ENCODE data around the gene LARP4B.

LARP4B gene

DNA sequence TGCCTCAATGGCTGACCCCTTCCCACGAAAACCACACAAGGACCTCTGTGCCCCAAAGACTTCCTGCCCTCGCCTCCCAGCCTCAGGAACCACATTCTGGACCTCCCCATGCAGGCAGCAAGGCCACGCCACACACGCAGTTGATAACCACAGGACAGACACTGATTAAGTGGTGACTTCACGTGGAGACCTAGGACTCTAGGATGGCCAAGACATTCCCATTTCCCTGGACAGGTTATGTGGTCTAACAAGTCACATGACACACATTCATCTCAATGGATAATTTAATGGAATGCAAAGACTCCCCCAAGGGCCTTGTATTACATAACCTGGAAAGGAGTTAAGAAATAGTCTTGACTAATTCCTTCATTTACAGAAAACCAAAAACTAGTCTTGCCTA, 110.2 kb downstream of the LARP4B start:
- no peak for DNase-seq

DNA sequence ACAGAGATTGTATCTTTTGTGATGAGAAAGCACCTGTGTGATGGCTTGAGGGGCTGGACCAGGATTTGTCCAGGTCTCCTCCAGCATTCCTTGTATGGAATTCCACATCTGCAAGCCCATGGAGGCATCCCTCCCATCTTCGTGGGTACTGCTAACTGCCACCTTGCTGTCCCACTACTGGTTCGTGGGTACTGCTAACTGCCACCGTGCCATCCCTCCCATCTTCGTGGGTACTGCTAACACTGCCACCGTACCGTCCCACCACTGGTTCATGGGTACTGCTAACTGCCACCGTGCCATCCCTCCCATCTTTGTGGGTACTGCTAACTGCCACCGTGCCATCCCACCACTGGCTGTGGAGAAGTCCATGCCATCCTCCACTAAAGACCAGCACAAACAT, 111.7 kb downstream of the LARP4B start:
- DNase-seq = no peak

DNA sequence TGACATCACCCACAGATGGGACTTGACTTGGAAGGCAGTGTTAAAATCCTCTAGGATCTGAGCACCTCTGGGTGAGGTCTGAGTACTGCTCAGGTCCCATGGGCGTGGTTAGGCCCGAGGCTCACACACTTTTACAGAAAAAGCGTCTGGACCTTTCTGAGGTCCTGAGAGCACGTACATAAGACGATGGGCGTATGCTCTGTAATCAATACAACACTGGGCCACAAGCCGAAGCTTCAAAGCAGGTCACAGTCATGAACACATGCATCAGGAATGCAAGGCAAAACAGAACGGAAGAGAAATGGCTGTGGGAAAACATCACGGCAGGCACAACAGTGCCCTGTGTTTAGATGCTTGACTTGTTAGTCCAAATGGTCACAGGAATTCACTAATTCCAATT, 112.2 kb downstream of the LARP4B start:
- no peak for DNase-seq

DNA sequence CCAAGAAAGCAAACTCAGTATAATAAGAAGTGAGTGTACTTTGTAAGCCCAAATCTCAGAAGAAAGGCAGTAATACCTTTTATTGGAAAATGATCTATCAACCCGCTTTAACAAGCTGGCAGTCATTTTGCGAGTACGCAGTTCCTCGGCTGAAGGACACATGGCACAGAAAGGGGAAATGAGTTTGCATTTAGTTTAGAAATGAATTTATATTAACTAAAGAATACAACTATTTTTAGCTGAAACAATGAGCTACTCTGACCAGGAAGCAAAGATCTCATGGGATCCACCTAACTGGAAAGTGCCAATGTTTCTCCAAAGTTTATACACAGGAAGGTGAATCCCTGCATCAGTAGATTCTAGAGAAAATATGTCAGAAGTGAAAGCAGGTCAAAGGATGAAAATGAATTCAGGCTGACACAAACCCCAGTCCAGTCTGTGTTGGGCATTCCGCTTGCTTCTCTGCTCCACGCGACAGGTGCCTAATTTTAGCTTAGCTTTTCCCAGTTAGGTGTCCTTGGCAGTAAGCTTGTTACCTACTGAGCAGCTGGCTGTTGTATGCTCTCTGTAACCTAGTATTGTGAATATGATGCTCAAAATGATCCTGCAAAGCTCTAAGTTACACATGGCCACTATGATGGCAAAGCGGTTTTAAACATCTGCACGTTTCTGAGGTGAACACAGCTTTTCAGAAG, 112.8 kb downstream of the LARP4B start:
- no peak for DNase-seq

DNA sequence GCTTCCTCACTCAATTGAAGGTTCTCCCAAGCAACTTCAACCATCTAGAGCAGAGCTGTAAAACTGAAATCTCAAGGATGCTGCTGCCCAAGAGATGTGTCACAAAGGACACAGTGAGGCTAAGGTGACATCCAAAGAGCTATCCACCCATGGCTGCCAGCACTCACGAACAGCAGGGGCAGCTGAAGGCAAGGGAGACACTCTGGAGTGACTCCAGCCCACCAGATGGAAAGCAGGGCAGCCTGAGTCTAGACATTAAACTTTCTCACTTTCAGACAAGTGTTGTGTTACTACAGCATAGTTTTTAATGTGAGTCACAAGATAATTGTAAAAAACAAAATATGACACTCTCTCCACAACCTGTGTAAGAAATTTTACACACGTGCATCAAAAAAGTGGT, 113.5 kb downstream of the LARP4B start:
- DNase-seq = no peak

DNA sequence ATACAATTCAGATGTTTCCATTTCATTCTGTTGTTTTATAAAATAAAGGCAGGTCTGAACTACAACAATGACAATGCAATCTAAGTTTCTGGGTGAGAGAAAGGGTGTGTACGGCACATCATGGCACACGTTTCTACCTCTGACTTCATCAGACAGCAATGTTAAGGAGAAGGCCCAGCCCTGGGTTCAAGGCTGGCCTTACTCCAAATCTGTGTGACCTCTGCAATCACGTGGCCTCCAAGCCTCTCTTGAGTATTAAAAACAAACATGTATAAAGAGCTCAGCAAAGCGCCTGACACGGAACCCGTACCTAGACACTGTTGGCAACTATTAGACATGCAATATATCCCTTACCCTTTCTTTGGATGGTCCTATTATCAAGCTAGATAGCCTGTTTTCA, 114.1 kb downstream of the LARP4B start:
- no peak for DNase-seq

DNA sequence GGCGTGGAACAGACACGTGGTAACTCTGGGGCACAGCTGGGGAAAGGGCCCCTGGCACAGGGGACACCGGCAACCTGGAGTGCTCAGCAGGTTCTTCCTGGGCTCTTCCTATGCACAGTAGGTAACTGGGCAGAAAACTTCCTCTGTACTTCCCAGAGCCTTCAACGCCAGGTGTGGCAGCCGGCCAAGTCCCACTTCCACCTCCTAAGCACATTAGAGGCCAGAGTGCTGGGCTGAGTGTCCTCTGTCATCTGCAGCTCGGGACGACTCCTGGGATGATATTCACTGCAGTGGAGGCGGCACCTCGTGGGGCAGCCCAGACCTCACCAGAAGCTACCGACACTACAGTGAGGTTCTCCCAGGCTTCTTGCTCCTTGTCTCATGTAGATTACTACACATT, 114.5 kb downstream of the LARP4B start:
- DNase-seq = no peak

DNA sequence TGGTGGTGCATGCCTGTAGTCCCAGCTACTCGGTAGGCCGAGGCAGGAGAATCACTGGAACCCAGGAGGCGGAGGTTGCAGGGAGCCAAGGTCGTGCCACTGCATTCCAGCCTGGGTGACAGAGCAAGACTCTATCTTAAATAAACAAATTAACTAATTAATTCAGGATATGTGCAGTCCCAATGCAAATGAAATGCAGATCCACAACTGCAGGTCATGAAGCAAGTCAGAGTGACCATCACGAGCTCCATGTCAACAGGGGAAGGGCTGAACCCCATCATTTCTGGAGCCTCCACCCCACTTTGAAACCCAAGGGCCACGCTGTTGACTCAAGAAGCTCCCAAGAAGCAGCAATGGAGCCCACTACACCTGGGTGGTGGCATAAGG, 115.4 kb downstream of the LARP4B start:
- DNase-seq = no peak

DNA sequence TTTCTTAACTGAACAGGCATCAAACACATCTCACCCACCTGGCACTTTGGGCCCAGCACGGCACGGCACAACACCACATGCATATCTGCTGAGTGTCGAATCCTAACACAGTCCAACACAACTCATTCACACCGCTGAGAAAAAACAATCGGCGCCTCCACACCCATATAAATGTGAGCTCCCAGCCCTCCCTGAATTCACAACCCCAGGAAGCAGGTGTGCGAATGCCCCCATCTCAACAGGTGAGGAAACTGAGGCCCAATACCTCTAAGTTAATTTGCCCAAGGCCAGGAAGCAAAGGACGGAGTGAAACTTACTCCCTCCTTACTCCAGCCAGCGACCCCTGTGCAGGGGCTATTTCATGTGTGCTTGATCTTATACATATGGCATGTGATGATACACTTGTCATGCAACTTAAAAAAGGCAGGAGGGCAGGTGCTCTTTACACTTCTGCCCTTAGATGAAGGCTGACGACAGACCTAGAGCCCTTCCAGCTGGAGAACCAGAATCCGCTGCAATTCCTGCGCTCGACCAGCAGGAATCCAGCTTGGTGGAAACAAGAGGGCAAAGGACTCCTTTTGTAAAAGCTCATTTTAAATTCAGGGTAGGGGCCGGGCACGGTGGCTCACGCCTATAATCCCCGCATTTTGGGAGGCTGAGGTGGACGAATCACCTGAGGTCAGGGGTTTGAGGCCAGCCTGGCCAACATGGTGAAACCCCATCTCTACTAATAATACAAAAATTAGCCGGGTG, 116.0 kb downstream of the LARP4B start:
- DNase-seq = no peak

DNA sequence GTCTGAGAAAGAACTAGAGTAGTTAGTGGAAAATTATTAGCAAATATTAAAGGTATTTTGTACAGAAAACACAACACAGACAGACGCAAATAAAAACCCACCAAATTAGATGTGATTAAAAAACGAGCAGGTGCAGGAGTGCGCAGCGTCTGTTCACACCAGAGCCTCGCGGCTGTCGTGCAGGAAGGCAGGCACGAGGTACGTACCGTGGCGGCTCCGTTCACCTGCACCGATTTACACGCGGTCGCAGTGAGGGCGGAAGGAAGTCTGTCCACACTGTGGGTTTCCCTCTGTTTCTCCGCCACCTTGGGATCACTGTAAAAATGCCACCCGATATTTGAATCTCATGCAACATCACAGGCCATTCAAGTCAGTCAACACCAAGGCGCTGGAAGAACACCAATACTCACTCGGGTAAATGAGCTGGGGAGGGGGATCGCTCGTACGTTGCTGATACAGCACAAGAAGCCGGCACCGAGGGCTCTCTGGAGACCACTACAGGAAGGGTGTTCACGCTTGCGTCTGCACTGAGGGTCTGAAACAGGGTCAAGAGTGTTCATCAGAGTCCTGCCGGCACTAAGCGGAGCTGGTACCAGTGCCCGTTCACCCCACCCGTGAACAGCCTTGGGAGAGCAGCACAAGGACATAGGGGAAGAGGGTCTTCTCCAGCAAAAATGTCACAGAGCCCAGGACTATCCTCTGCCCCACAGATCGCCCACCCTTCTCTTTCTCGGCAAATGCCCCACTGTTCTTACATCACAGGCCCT, 116.8 kb downstream of the LARP4B start:
- DNase-seq = no peak

DNA sequence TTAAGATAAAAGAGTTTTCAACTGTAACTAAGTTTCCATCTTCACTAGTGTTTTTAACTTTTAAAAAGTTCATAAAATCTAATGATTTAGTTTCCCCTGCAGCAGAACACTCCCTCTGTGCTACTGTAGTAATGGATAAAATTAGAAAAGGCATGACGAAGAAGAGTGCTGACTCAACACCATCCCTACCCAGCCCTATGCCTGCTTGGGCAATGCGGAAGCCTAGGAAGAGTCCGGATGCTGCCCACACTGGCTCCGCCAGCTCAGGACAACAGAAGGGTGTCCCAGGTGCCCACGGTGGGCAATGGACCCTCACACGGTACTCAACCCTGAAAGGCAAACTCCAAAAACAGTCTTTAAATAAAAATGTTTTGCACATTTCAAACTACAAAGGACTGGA, 118.2 kb downstream of the LARP4B start:
- no peak for DNase-seq

DNA sequence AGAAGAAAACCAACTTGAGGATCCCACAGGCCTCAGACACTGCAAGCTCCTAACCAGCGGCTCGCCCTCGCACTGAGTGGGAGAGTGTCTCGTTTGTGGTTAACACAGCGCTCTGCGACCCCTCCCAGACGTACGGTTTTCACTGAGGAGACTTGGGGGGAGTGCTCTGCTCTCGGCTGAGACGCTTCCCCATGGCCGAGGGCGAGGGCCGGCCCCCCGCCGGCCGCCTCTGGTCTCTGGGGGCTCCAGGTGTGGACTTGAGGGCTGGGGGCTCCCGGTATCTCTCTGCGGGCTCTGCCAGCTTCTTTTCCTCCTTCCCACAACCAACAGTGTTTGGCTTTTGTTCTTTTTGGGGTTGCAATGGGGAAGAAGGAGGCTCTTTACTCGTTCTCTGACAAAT, 118.7 kb downstream of the LARP4B start:
- DNase-seq = no peak

DNA sequence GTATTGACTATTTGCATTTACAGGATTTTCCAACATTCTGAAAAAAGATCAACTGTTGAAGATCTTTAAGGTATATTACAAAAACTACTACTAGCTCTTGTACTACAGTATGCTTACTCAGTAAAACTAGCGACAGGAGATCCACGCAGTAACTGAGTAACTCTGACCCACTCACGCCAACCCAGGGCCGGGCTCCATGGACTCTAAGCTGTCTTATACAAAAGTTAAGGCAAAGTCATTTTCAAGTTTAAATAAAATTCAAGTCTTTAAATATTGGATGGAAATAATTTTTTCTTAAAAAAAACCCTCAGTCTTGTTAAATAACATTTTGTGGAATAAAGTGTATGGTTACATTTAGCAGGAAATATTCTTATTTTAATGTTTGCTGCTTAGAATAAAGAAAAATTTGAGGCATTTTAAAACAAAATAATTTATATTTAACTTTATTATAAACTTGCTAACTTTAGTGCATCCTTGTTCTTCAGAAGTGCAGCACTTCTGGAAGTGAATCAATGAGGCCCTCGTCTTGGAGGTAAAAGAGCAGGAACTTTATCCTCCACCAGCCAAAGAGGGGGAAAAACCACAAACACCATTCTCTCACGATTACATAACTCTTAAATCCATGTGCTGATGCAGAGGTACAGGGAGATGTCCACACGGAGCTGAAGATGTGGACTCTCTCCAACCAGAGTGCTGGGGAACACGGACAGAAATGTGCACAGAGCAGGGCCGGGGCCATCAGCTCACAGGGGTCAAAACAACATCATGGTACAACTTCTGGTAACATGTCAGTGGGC, 119.9 kb downstream of the LARP4B start:
- no peak for DNase-seq

DNA sequence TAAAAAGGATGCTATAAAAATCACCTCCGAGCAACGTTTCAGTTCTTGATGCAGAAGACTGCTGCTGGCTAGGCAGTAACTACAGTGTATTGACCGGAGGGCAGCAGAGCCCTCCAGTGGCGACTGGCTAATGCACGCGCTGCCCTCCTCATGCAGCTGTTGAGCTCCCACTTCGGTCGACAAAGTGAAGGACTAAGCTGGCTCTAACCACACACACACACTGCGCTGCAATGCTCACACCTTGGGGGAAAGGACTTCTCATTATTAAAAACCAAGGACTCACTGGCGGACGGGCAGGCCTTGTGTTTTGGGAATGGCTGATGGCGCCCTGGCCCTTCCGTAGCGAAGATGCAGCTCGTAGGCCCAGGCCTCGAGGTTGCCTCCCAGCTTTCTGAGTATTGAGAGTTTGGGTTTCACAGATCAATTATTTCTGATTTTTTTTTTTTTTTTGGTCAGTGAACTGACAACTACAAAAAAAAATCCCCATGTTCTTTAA, 121.1 kb downstream of the LARP4B start:
- no peak for DNase-seq

DNA sequence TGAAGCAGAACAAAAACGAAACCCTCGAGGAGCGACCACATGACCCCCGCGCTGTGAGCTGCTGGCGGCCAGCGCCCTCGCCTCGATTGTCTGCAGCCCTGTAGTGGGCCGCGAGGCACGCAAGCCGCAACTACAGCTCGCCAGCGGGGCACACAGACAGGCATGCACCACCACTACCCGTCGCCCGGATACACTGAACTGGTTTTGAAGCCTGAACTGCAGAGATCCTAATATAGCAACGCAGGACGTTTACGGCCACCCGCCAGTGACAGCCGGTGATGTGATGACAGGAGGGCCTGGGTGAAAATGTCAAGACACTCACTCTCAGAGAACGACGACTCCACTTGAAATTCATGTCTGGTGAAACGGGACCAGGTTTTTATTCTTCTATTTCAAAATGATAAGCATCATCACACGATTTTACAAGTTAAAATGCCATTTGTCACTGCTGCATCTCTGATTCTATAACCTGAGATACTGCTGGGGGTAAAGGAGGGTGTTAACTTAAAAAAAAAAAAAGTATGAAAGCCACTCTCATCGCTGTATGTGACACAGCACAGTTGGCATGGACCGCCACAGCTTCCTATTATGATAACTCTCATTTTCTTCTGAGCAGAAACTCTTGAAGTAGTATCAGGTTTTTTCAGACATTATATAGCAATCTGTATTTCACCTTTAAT, 121.7 kb downstream of the LARP4B start:
- DNase-seq = no peak

DNA sequence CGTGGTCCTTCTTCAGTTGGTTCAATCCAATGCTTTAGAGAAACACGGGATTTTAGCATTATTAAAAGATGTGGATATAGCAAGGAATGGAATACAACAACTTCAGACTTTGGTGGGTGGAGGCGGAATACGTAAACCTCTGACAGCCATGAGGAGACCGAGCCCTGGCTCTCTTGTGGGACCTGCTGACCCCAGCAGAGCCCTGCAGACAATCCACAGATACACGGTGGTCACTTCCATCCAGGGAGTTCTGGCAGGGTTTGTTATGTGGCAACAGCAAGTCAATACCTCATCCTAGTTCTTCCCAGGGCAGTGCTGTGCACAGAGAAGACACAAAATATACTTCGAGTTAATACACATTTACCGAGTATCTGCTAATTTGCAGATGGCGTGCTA, 123.5 kb downstream of the LARP4B start:
- no peak for DNase-seq

DNA sequence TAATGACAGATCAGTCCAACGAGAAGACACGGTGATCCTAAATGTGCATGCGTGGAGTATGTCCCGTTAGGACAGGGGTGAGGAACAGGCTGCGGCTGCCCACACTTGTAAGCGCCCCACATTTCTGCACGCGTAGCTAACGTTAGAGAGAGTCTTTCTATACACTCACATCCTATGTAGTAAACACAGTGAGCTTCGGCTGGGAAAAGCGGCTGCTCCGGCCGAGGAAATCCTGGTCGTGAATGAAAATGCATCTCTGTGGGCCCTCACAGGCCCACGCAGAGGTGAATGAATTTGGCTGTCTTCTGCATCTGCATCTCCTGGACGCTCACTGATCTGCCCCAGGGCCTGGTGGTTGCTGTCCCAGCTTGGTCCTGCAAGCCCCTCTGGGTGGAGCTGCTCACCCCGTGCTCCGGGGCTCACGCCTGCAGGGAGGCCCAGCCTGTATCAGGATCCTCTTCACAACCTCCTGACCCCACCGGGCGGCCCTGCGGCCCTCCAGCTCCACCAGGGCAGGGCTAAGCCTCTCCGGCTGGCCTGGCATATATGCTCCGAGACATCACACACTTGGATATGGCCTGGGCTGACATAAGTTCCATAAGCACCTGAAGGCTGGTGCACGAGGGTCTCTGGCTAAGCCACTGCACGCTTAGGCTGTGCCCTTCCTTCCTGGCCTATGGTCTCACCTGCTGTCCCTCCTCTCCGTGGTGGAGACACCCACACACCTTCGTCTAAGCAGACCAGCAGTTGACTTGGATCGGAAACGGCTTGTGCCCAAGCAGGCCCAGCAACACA, 124.1 kb downstream of the LARP4B start:
- no peak for DNase-seq

DNA sequence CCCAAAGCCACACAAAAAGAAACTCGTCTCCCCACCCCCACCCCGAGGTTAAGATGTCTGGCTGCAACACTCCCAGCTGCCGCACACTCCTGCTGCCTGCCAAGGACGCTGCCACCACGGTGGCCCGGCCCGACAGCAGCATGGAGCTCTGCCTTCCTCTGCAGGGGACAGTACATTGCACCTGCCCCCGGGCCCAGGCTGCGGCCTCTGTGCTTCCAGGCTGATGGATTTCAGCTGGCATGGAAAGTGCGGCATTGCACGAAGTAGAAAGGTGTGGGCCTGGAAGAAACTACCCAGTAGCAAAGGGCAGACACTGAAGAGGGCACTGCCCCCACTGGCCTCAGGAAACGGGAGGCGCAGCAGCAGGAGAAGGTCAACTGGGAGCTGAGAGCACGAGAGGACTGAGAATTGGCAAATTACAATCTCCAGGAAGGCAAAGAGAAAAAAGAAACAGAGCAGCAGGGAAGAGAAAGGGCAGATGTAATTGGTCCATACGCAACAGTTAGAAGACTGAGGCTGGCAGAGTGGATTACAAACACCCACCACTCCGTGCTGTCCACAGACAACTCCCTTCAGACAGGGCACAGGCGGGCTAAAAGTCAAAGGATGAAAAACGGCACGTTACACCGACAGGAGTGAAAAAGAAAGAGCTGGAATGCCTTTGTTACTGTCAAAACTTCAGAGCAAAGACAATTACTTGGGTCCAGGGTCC, 124.9 kb downstream of the LARP4B start:
- DNase-seq = no peak

DNA sequence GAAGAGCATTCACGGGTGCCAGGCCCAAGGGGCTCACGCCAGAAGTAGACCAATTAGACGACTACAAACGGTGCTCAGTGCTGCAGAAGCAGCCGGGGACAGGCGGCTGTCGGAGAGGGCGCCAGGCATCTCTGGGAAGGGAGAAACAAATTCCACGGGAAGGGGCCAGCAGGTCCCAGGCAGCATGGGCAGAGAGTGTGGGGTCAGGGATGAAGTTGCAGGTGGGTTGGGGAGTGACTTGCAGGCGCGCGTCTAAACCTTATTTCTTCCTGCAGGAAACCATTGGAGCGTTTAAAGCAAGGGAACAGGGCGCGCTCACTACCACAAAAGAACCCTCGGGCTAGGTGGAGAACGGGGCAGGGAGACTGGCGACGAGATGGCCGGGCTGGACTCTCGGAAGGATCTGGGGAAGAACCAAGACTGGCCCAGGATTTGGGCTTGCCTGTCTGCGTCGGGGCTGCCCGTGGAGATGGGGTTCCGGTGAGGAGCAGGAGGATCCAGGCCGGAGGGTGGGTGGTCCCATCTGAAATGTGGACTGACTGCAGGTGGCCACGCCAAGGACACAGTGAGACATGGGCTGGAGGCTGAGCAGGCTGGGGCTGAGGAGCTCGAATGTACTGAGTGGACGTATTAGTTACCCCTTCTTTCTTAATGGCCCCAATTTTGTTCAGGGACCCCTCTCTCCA, 125.7 kb downstream of the LARP4B start:
- no peak for DNase-seq
